Cardiac muscle cell (in vitro differentiated cells and primary cell): ENCODE results near the gene NHERF2. TPM values are rescaled to one million over a fixed set of nuclear protein-coding genes. Genes with fewer than 3 reads are reported as not detected.

Experiments used
- DNase-seq, 2 donors: peaks; one replicate each; pipeline versions ENCODE4 v3.0.0 to v3.0.0-alpha.2; 2010 to 2017; ENCODE audit warnings: low read depth in 1 of 2, low spot score in 1 of 2
- H3K27ac ChIP-seq: fragments of 200-600 bp; sonication (generic); 2 replicates; pipeline ENCODE4 v1.5.1; 2016
- H3K27me3 ChIP-seq: fragments of 200-600 bp; sonication (generic); 2 replicates; pipeline ENCODE4 v1.6.0; 2016; ENCODE audit warnings: control low read depth
- H3K36me3 ChIP-seq: fragments of 200-600 bp; sonication (generic); 2 replicates; pipeline ENCODE4 v1.5.1; 2016; ENCODE audit warnings: control low read depth
- H3K4me1 ChIP-seq: fragments of 200-600 bp; sonication (generic); 2 replicates; pipeline ENCODE4 v1.8.1; 2017; ENCODE audit warnings: low read depth, mild to moderate bottlenecking, mixed run types
- H3K4me3 ChIP-seq: fragments of 200-600 bp; sonication (generic); 2 replicates; pipeline ENCODE4 v1.5.1; 2016; ENCODE audit warnings: mild to moderate bottlenecking
- H3K9me3 ChIP-seq: fragments of 200-600 bp; sonication (generic); 2 replicates; pipeline ENCODE4 v1.5.1; 2017; ENCODE audit warnings: low read depth, mild to moderate bottlenecking, control low read depth
- polyA plus RNA-seq: library from polyadenylated mRNA; unstranded; fragments of >200 nt; fragmentation: Nextera tagmentation; extraction: Ambion mirVana; gene quantifications from 2 replicates; pipeline ENCODE4 v1.2.1, GENCODE V29; 2016
- total RNA-seq: library from RNA; depleted of rRNA; stranded (reverse); fragments of >200 nt; gene quantifications from 2 replicates; pipeline ENCODE4 v1.2.3, GENCODE V29; 2016
- TF ChIP-seq, protein P1 (sequence below): IDR thresholded peaks from 2 replicates; pipeline ENCODE4 v1.5.1; 2012; ENCODE audit warnings: low read depth, mild to moderate bottlenecking, low read length

Gene NHERF2
- total and polyA plus RNA-seq, 2 experiments from 2014 or later = 34.7 to 37.4 TPM

DNA sequence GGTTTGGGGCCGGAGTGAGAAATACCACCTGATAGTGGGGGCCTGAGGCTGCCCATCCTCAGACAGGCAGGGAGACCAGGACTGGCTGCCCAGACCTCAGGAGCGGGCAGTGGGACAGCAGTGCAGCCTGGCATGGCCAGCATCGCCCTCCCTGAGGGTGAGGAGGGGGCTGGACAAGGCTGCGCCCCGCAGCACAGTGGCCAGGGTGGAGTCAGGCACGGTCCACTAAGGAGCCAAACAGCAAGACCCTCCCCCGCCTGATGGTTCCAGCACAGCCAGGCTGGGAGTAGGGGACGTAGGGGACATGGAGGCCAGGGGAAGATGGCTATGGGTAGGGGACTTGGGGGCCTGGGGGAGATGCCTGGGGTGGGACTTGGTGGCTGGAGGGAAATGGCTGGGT lies 20.4 kb upstream of the NHERF2 start:
- Histone ChIP-seq H3K9me3 (no peaks in the 10 kb centered on the region), H3K27ac (no peak overlapping the region), H3K4me3 (no peak overlapping the region), H3K4me1 (peaks cover 23% of the 10 kb centered on the region), H3K27me3 (no peaks in the 10 kb centered on the region), H3K36me3 (peaks cover 12% of the 10 kb centered on the region)
- no peak for DNase-seq
- TF ChIP-seq, protein P1, sequence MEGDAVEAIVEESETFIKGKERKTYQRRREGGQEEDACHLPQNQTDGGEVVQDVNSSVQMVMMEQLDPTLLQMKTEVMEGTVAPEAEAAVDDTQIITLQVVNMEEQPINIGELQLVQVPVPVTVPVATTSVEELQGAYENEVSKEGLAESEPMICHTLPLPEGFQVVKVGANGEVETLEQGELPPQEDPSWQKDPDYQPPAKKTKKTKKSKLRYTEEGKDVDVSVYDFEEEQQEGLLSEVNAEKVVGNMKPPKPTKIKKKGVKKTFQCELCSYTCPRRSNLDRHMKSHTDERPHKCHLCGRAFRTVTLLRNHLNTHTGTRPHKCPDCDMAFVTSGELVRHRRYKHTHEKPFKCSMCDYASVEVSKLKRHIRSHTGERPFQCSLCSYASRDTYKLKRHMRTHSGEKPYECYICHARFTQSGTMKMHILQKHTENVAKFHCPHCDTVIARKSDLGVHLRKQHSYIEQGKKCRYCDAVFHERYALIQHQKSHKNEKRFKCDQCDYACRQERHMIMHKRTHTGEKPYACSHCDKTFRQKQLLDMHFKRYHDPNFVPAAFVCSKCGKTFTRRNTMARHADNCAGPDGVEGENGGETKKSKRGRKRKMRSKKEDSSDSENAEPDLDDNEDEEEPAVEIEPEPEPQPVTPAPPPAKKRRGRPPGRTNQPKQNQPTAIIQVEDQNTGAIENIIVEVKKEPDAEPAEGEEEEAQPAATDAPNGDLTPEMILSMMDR = no peak

DNA sequence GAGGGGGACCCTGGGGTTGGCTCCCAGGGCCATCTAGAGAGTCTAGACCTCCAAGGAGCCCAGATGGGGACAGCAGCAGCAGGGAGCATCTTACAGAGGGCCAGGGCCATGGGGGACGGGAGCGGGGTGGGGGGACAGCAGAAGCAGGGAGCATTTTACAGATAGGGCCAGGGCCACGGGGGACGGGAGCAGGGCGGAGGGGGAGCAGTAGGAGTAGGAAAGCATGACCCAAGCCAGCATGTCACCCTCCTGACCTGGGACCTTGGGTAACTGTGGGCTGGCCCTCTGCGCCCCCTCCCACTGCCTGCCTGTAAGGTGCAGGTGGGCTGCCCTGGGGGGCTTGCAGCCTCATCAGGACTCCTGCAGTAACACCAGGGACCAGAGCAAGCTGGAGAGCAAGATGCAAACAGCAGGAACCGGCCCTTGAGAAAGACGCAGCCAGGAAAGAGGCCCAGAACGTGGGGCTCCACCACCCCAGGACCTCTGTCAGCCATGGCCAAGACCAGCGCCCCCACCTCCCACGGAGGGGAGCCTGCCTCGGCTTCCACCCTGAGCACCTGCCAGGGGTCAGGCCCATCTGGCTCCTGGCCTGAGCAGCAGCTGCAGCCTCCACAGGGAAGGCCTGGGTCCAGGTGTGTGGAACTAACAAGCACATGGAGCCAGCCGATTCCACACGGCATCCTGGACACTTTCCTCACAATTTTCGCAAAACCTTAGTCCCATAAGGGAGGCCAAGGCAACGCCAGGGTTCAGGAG lies 19.4 kb upstream of the NHERF2 start:
- TF ChIP-seq, protein P1 = no peak
- peaks cover 3% of the 10 kb centered on the region for H3K36me3 ChIP-seq
- peaks cover 23% of the 10 kb centered on the region for H3K4me1 ChIP-seq
- no peak overlapping the region for H3K4me3 ChIP-seq
- DNase-seq = no peak
- H3K9me3 ChIP-seq = no peaks in the 10 kb centered on the region
- no peak overlapping the region for H3K27ac ChIP-seq
- H3K27me3 ChIP-seq = no peaks in the 10 kb centered on the region

DNA sequence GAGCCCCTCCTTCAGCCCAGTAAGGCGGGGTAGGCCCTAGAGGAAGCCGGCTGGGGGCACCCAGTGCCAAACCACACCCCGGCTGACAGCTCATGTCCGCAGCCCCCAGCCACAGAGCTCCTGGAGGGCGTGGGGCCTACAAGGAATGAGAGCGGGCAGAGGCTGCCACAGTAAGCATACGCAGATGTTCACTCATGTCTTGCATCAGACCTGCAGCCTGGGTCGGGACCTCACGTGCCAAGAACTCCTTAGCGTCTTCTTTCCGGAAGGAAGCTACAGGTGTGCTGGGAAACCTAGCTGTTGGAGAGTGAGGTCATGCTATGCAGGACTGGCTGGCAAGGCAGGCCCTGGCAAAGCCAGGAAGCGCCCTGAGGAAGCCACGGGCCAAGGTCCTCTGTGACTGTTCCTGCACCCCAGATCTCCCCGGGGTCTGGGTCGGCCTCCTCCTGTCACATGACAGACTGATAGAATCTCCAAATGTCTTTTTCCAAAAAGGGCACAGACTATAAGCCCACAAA lies 18.6 kb upstream of the NHERF2 start:
- TF ChIP-seq, protein P1 = no peak
- Histone ChIP-seq H3K4me1 (peaks cover 23% of the 10 kb centered on the region), H3K27ac (no peak overlapping the region), H3K4me3 (peak overlapping the region; percentile 92), H3K27me3 (no peaks in the 10 kb centered on the region), H3K36me3 (peaks cover 3% of the 10 kb centered on the region), H3K9me3 (no peaks in the 10 kb centered on the region)
- DNase-seq = peak in 1 of 2 donors; percentile 72

DNA sequence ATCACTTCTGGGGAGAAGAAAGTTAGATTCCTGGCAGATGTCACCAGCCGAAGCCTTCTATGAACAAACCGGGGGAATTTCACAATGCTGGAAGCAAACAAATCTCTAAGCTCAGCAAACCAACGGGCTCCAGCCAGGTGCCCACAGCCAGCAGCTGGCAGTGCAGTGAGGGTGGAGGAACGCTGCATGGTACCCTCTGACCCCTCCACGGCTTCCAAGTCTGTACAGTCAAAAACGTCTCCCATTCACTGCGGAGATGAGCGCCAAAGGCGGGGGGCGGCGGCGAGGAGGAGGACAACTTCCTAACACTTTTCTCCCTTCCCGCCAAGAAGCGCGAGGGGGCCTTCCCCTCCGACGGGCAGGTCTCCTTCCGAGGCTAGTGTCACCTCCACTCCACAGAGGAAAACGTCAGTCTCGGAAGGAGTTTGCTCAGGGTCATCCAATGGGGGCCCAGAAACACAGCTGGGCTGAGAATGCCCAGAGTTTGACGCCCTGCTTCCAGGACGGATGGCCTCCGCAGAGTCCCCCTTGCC lies 18.0 kb upstream of the NHERF2 start:
- Histone ChIP-seq H3K4me3 (peak overlapping the region; percentile 92), H3K27me3 (no peaks in the 10 kb centered on the region), H3K36me3 (no peaks in the 10 kb centered on the region), H3K9me3 (no peaks in the 10 kb centered on the region), H3K27ac (peak overlapping the region; percentile 85), H3K4me1 (peaks cover 23% of the 10 kb centered on the region)
- DNase-seq = peak in 1 of 2 donors; percentile 58
- TF ChIP-seq, protein P1 = no peak

DNA sequence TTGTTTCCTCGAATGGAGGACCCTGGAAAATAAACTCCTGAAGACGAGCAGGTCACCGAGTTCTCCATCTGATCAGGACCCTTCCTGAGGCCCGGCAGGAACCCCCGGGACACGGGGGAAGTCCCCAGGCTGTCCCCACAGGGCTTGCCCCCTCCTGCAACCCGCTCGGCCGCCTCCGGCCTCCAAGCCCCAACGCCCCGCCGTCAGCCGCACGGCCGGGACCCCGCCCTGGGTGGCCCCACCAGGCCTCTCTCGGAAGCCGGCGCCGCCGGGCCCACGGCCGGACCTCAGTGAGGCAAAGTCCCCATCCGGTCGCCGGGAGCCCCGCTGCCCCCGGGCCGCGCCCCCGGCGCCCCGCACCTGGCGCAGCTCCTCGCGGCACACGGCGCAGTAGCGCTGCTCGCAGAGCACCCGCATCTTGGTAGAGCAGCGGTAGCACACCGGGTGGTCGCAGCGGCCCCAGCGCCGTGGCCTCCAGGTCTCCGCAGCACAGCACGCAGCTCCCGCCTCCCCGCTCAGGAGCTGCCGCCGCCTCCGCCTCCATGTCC lies 17.5 kb upstream of the NHERF2 start:
- H3K36me3 ChIP-seq = no peaks in the 10 kb centered on the region
- TF ChIP-seq, protein P1 = no peak
- no peak for DNase-seq
- H3K27me3 ChIP-seq = no peaks in the 10 kb centered on the region
- H3K27ac ChIP-seq = peak overlapping the region; percentile 85
- H3K9me3 ChIP-seq = no peaks in the 10 kb centered on the region
- peaks cover 20% of the 10 kb centered on the region for H3K4me1 ChIP-seq
- H3K4me3 ChIP-seq = peak overlapping the region; percentile 92
